SK-N-SH treated with all-trans-retinoic acid at 6 μM for 48 hours (cell line): ENCODE results near the gene LRP2.

Experiments
- ARNTL ChIP-seq: fragments of 450-650 bp; formaldehyde crosslinking; IDR thresholded peaks from 2 replicates; pipeline ENCODE4 v1.5.0; 2020; ENCODE audit warnings: low read depth, mild to moderate bottlenecking, moderate library complexity, borderline replicate concordance
- BACH2 ChIP-seq: fragments of 250-450 bp; sonication (Bioruptor Pico); IDR thresholded peaks from 2 replicates; pipeline ENCODE4 v1.9.0; 2021; ENCODE audit warnings: mild to moderate bottlenecking, borderline replicate concordance
- CREB5 ChIP-seq: fragments of 250-450 bp; sonication (Bioruptor Pico); IDR thresholded peaks from 2 replicates; pipeline ENCODE4 v1.5.1; 2020; ENCODE audit warnings: low read depth, mild to moderate bottlenecking, moderate library complexity
- CSDC2 ChIP-seq: fragments of 250-450 bp; sonication (Bioruptor Pico); IDR thresholded peaks from 2 replicates; pipeline ENCODE4 v1.5.0; 2020; ENCODE audit warnings: mild to moderate bottlenecking, moderate library complexity
- POU6F1 ChIP-seq: fragments of 250-450 bp; sonication (Bioruptor Pico); IDR thresholded peaks from 2 replicates; pipeline ENCODE4 v1.8.0; 2021; ENCODE audit warnings: low read depth, mild to moderate bottlenecking, moderate library complexity, borderline replicate concordance
- RARB ChIP-seq: fragments of 250-450 bp; sonication (Bioruptor Pico); IDR thresholded peaks from 2 replicates; pipeline ENCODE4 v1.8.0; 2021; ENCODE audit warnings: mild to moderate bottlenecking, moderate library complexity
- SNAI2 ChIP-seq: fragments of 250-450 bp; sonication (Bioruptor Pico); IDR thresholded peaks from 2 replicates; pipeline ENCODE4 v1.5.0; 2020; ENCODE audit warnings: mild to moderate bottlenecking, moderate library complexity
- ZC3H10 ChIP-seq: fragments of 250-450 bp; sonication (Bioruptor Pico); IDR thresholded peaks from 2 replicates; pipeline ENCODE4 v1.5.1; 2021; ENCODE audit warnings: mild to moderate bottlenecking, moderate library complexity
- ZFP3 ChIP-seq: fragments of 250-450 bp; sonication (Bioruptor Pico); IDR thresholded peaks from 2 replicates; pipeline ENCODE4 v1.5.0; 2020; ENCODE audit warnings: mild to moderate bottlenecking, moderate library complexity
- ZFP30 ChIP-seq: fragments of 450-650 bp; formaldehyde crosslinking; IDR thresholded peaks from 2 replicates; pipeline ENCODE4 v1.5.0; 2022; ENCODE audit warnings: mild to moderate bottlenecking, moderate library complexity
- ZNF565 ChIP-seq: fragments of 450-650 bp; formaldehyde crosslinking; conservative IDR thresholded peaks from 2 replicates; pipeline ENCODE4 v1.5.0; 2020; ENCODE audit warnings: low read depth, mild to moderate bottlenecking, moderate library complexity
- ZNF70 ChIP-seq: fragments of 450-650 bp; formaldehyde crosslinking; IDR thresholded peaks from 2 replicates; pipeline ENCODE4 v1.5.0; 2020; ENCODE audit warnings: mild to moderate bottlenecking, moderate library complexity
- TF ChIP-seq, protein P1 (sequence below): fragments of 250-450 bp; sonication (Bioruptor Pico); IDR thresholded peaks from 2 replicates; pipeline ENCODE4 v1.8.0; 2020; ENCODE audit warnings: mild to moderate bottlenecking, moderate library complexity, borderline replicate concordance
- TF ChIP-seq, protein P2 (sequence below): fragments of 250-450 bp; sonication (Bioruptor Pico); IDR thresholded peaks from 2 replicates; pipeline ENCODE4 v1.5.0; 2020; ENCODE audit warnings: mild to moderate bottlenecking, moderate library complexity

GRCh38 chr2:169082995-169083394 is 279.3 kb downstream of the LRP2 start:
- TF ChIP-seq, protein P1, sequence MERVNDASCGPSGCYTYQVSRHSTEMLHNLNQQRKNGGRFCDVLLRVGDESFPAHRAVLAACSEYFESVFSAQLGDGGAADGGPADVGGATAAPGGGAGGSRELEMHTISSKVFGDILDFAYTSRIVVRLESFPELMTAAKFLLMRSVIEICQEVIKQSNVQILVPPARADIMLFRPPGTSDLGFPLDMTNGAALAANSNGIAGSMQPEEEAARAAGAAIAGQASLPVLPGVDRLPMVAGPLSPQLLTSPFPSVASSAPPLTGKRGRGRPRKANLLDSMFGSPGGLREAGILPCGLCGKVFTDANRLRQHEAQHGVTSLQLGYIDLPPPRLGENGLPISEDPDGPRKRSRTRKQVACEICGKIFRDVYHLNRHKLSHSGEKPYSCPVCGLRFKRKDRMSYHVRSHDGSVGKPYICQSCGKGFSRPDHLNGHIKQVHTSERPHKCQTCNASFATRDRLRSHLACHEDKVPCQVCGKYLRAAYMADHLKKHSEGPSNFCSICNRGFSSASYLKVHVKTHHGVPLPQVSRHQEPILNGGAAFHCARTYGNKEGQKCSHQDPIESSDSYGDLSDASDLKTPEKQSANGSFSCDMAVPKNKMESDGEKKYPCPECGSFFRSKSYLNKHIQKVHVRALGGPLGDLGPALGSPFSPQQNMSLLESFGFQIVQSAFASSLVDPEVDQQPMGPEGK (CRISPR knock-in tag): no peak
- no peak for TF ChIP-seq SNAI2
- no peak for TF ChIP-seq ZC3H10 (CRISPR knock-in tag)
- no peak for TF ChIP-seq ARNTL
- TF ChIP-seq BACH2 (CRISPR knock-in tag): no peak
- TF ChIP-seq CREB5 (CRISPR knock-in tag): no peak
- TF ChIP-seq ZFP3 (CRISPR knock-in tag): no peak
- no peak for TF ChIP-seq ZNF565 (CRISPR knock-in tag)
- no peak for TF ChIP-seq RARB (CRISPR knock-in tag)
- no peak for TF ChIP-seq ZFP30 (CRISPR knock-in tag)
- TF ChIP-seq, protein P2, sequence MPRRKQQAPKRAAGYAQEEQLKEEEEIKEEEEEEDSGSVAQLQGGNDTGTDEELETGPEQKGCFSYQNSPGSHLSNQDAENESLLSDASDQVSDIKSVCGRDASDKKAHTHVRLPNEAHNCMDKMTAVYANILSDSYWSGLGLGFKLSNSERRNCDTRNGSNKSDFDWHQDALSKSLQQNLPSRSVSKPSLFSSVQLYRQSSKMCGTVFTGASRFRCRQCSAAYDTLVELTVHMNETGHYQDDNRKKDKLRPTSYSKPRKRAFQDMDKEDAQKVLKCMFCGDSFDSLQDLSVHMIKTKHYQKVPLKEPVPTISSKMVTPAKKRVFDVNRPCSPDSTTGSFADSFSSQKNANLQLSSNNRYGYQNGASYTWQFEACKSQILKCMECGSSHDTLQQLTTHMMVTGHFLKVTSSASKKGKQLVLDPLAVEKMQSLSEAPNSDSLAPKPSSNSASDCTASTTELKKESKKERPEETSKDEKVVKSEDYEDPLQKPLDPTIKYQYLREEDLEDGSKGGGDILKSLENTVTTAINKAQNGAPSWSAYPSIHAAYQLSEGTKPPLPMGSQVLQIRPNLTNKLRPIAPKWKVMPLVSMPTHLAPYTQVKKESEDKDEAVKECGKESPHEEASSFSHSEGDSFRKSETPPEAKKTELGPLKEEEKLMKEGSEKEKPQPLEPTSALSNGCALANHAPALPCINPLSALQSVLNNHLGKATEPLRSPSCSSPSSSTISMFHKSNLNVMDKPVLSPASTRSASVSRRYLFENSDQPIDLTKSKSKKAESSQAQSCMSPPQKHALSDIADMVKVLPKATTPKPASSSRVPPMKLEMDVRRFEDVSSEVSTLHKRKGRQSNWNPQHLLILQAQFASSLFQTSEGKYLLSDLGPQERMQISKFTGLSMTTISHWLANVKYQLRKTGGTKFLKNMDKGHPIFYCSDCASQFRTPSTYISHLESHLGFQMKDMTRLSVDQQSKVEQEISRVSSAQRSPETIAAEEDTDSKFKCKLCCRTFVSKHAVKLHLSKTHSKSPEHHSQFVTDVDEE (CRISPR knock-in tag): no peak
- TF ChIP-seq POU6F1: no peak
- TF ChIP-seq CSDC2 (CRISPR knock-in tag): no peak
- no peak for TF ChIP-seq ZNF70 (CRISPR knock-in tag)
